Stimulated activated naive CD4-positive, alpha-beta T cell (primary cell): ENCODE results near the gene MAOB.
"Not testable (repeated sequence)": the region's sequence is repeated elsewhere in the genome, so short reads cannot be mapped to it uniquely, and the experiment has no call there.

Experiments used
- DNase-seq, 6 experiments: peaks; one replicate each; lab custom pipeline; 2025; lab: John Stamatoyannopoulos, UW

Gene MAOB

DNA sequence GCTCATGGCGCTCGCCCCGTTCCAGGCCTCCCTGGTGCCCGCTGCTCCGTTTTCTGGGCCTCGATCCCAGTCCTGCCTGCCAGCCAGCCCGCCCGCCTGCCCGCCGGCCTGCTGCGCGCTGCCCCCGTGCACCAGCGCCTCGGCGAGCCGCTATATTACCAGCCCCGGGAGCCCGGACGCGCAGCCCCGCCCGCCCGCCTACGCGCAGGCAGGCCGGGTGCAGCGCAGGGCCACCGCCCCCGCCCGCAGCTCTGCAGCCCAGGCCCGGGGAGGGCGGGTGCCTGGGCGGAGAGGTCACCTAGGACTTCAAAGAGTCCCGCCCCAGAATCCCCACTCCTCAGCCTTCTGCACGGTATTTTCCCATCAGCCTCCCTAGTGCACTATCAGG is at the start of gene MAOB:
Gene MAOB, minus strand, starts transcription at position 157 of the 388 bp plus-strand sequence. Its CDS starts 151 bp downstream, at position 6.
- no peak for DNase-seq

DNA sequence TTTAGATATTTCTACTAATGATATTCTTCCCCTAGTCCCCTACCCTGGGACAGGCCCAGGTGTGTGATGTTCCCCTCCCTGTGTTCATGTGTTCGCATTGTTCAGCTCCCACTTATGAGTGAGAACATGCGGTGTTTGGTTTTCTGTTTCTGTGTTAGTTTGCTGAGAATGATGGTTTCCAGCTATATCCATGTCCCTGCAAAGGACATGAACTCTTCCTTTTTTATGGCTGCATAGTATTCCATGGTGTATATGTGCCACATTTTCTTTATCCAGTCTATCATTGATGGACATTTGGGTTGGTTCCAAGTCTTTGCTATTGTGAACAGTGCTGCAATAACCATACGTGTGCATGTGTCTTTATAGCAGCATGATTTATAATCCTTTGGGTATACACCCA is 39.8 kb upstream of the MAOB start:
- DNase-seq = not testable (repeated sequence)

GRCh38 chrX:43910772-43911171 is 28.5 kb upstream of the MAOB start:
- DNase-seq = not testable (repeated sequence)

- DNase-seq = no peak
These were observed 27.8 kb upstream of the MAOB start for GRCh38 chrX:43910012-43910411.

GRCh38 chrX:43909141-43909540 is 26.9 kb upstream of the MAOB start:
- no peak for DNase-seq

- no peak for DNase-seq
These were observed 17.9 kb upstream of the MAOB start for GRCh38 chrX:43899878-43900815.

DNA sequence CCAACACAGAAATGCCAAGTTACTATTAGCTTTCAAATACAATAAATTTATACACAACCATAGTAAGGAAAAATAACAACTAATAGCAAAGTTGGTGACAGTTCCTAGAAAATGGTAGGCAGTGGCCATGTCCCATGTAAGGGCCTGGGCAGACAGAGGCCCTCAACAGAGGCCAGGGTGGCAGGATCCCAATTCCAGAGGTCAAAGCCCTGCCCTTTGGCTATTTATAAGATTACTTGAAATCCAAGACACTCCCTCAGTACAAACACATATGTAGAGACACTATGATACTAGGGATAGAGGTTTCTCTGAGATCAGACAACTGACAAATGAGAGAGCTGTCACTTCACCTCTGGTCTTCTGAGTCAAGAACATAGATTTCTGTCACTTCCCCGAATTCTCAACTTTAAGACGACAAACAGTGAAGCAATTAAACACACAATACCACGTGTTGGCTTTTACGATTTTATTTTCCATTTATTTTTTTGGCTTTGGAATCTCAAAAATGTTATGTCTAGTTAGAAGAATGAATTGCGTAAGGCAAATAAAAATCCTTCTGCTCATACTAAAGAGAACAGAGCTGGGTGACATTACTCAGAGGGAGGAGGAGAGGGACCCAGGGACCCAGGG is 16.3 kb upstream of the MAOB start:
- DNase-seq = no peak

- DNase-seq = no peak
These were observed 15.0 kb upstream of the MAOB start for GRCh38 chrX:43897290-43897689.

- DNase-seq = no peak
These were observed 10.2 kb upstream of the MAOB start for GRCh38 chrX:43892336-43892870.

- no peak for DNase-seq
These were observed 3.4 kb upstream of the MAOB start for GRCh38 chrX:43885617-43886016.

- DNase-seq = no peak
These were observed 598 bp downstream of the MAOB start for GRCh38 chrX:43881410-43882293.

- DNase-seq = no peak
These were observed 1.8 kb downstream of the MAOB start for GRCh38 chrX:43880425-43880824.

DNA sequence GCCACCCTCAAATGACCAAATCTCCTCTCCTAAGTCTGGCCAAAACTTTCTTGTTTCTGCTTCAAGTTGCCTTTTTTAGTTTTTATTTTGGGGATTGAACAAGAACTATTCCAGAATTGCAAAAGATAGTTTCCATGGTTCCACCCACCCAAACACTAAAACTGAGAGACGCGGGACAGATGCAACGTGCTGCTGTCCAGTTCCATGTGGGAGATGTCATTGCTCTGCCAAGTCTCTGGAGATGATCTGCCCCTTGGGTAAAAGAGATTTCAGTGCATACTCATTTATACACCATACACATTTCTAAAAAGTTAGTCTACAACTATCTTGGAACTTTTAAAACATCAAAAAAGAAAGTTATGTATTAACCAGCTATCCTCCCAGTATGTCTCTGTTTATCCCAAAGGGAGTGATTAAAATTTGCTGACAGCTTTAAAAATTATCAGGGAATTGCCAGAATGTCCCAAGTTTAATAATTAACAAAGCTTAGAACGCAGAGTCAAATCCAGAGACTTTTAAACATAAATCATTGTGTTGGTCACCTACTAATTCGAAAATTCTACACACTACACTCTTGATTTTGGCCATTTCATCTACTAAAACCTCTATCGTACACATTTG is 3.2 kb downstream of the MAOB start:
- DNase-seq = no peak

- DNase-seq = no peak
These were observed 5.6 kb downstream of the MAOB start for GRCh38 chrX:43876680-43877079.

- no peak for DNase-seq
These were observed 11.4 kb downstream of the MAOB start for GRCh38 chrX:43870758-43871419.

DNA sequence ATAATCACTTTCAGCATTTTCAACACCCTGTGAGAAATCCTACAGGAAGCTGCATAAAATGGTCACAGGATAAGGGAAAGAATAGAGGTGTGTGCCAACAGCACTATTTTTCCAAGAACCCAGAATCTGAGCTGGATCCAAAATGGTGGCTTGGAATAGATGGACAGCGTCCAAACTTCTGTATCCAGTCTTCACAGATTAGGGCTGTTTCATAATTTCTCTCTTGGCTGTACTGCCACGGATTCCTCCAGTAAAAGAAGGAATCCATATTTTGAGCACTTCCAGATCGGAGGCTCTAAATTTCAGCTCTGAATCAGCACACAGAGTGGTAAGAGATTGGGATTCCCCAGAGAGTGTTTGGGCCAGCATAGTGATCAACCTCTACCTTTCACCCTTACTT is 12.2 kb downstream of the MAOB start:
- DNase-seq = no peak

DNA sequence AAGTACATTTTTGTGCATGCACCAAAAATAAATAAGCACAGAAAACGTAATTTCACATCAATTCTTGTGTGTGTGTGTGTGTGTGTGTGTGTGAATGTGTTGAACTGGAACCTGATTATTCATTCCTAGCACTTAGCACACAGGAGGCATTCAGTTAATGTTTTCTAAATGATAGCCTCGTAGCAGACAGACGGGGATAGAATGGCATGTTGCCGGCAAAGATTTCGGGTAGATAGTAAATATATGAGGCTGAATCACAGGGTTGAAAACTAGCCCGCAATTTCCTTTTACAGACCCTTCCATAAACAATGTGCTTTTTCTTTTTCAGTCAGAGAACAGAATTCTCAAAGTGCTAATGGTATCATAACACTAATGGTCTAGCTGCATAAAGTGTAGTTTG is 13.5 kb downstream of the MAOB start:
- no peak for DNase-seq

DNA sequence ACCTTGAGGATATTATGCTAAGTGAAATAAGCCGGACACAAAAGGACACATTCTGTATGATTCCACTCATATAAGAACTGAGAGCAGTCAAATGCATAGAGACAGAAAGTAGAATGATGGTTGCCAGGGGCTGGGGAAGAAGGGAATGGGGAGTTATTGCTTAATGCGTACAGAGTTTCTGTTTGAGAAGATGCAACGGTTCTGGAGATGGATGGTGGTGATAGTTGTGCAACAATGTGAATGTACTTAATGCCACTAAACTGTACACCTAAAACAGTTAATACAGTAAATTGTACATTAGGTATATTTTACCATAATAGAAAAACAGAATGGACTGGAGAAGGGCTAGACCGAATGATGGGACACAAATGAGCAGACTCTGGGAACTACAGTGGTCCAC is 15.8 kb downstream of the MAOB start:
- DNase-seq = no peak

- DNase-seq = no peak
These were observed 16.5 kb downstream of the MAOB start for GRCh38 chrX:43865791-43866190.

DNA sequence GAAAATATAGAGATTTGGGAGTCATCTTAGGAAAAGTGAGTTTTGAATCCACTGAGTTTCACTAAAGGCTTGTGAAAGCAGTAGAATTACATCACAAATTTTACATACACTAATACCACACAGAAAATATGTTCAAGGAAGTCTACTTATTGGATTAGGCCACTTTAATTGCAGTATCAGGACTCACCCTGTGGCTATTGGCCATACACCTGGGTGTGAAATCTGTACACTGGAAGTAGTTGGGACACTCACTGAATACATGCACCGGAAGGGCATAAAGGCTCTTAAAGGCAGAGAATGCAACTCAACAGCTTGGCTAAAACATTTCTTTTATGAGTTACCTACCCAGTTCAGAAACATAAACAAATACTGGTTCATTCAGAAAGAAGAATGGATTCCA is 19.8 kb downstream of the MAOB start:
- no peak for DNase-seq

GRCh38 chrX:43861750-43862149 is 20.5 kb downstream of the MAOB start:
- DNase-seq = no peak
